H9 (cell line): ENCODE results near the gene ZNF608. TPM values are rescaled to one million over a fixed set of nuclear protein-coding genes. Genes with fewer than 3 reads are reported as not detected.

ENCODE experiments used
- DNase-seq: peaks from one replicate; pipeline ENCODE4 v3.0.0-alpha.2; 2017
- H2AFZ ChIP-seq: one replicate; pipeline ENCODE4 v1.6.1; 2013; ENCODE audit warnings: mild to moderate bottlenecking, low read length, control low read depth, moderate library complexity
- H2AK5ac ChIP-seq: 2 replicates; pipeline ENCODE4 v1.6.1; 2013; ENCODE audit warnings: low read length, control low read depth, mixed read lengths; ENCODE audit not compliant: insufficient read length
- H2BK120ac ChIP-seq: one replicate; pipeline ENCODE4 v1.6.1; 2013; ENCODE audit warnings: low read depth, mild to moderate bottlenecking, low read length, control low read depth, inconsistent platforms; ENCODE audit not compliant: poor library complexity, severe bottlenecking
- H2BK12ac ChIP-seq: 2 replicates; pipeline ENCODE4 v1.6.1; 2013; ENCODE audit warnings: low read length, control low read depth, mixed read lengths, low read depth; ENCODE audit not compliant: insufficient read length
- H2BK15ac ChIP-seq: 2 replicates; pipeline ENCODE4 v1.6.1; 2013; ENCODE audit warnings: low read depth, low read length, control low read depth
- H2BK20ac ChIP-seq: one replicate; pipeline ENCODE4 v1.6.1; 2013; ENCODE audit warnings: low read depth, mild to moderate bottlenecking, low read length, control low read depth, inconsistent platforms; ENCODE audit not compliant: poor library complexity, severe bottlenecking
- H2BK5ac ChIP-seq: 2 replicates; pipeline ENCODE4 v1.6.1; 2013; ENCODE audit warnings: low read length, control low read depth, mixed read lengths; ENCODE audit not compliant: insufficient read length
- H3K14ac ChIP-seq: 2 replicates; pipeline ENCODE4 v1.6.1; 2013; ENCODE audit warnings: low read length, control low read depth; ENCODE audit not compliant: insufficient read depth
- H3K18ac ChIP-seq: 2 replicates; pipeline ENCODE4 v1.6.1; 2013; ENCODE audit warnings: low read depth, mild to moderate bottlenecking, mixed read lengths, low read length, control low read depth; ENCODE audit not compliant: insufficient read length
- H3K23ac ChIP-seq: 2 replicates; pipeline ENCODE4 v1.6.1; 2013; ENCODE audit warnings: low read length, control low read depth, mixed read lengths, low read depth; ENCODE audit not compliant: insufficient read length
- H3K23me2 ChIP-seq: 2 replicates; pipeline ENCODE4 v1.6.1; 2013; ENCODE audit warnings: low read depth, mild to moderate bottlenecking, mixed read lengths, low read length, control low read depth; ENCODE audit not compliant: insufficient read length, poor library complexity, severe bottlenecking
- H3K27ac ChIP-seq: 2 replicates; pipeline ENCODE4 v1.5.1; 2013; ENCODE audit warnings: low read length, control low read depth, mixed read lengths, low read depth; ENCODE audit not compliant: insufficient read length
- H3K27me3 ChIP-seq: 2 replicates; pipeline ENCODE4 v1.6.1; 2013; ENCODE audit warnings: low read length, control low read depth, inconsistent platforms; ENCODE audit not compliant: insufficient read depth
- H3K4ac ChIP-seq: 2 replicates; pipeline ENCODE4 v1.6.1; 2013; ENCODE audit warnings: low read depth, mild to moderate bottlenecking, control low read depth, inconsistent platforms, low read length, moderate library complexity
- H3K4me1 ChIP-seq: 2 replicates; pipeline ENCODE4 v1.6.1; 2013; ENCODE audit warnings: low read length, control low read depth, inconsistent platforms; ENCODE audit not compliant: insufficient read depth
- H3K4me2 ChIP-seq: 2 replicates; pipeline ENCODE4 v1.6.1; 2013; ENCODE audit warnings: low read length, control low read depth, mixed read lengths; ENCODE audit not compliant: insufficient read length, insufficient read depth
- H3K56ac ChIP-seq: 2 replicates; pipeline ENCODE4 v1.6.1; 2013; ENCODE audit warnings: low read depth, mild to moderate bottlenecking, mixed read lengths, low read length, control low read depth; ENCODE audit not compliant: insufficient read length
- H3K79me1 ChIP-seq: 2 replicates; pipeline ENCODE4 v1.6.1; 2013; ENCODE audit warnings: low read depth, mild to moderate bottlenecking, moderate library complexity, low read length, control low read depth, inconsistent platforms; ENCODE audit not compliant: insufficient read depth, poor library complexity, severe bottlenecking
- H3K79me2 ChIP-seq: 2 replicates; pipeline ENCODE4 v1.6.1; 2013; ENCODE audit warnings: low read length, control low read depth, inconsistent platforms; ENCODE audit not compliant: insufficient read depth
- H3K9ac ChIP-seq: 2 replicates; pipeline ENCODE4 v1.6.1; 2013; ENCODE audit warnings: low read length, control low read depth, mixed read lengths; ENCODE audit not compliant: insufficient read length; ENCODE audit errors: extremely low read depth
- H3K9me3 ChIP-seq: one replicate; pipeline ENCODE4 v1.6.1; 2013; ENCODE audit warnings: low read depth, low read length, inconsistent platforms; ENCODE audit not compliant: control insufficient read depth
- H3T11ph ChIP-seq: one replicate; pipeline ENCODE4 v1.6.1; 2013; ENCODE audit warnings: mild to moderate bottlenecking, low read length, control low read depth, inconsistent platforms
- H4K20me1 ChIP-seq: one replicate; pipeline ENCODE4 v1.6.1; 2013; ENCODE audit not compliant: control insufficient read depth, insufficient read length, insufficient read depth
- H4K5ac ChIP-seq: 2 replicates; pipeline ENCODE4 v1.6.1; 2013; ENCODE audit warnings: low read depth, mild to moderate bottlenecking, mixed read lengths, low read length, control low read depth; ENCODE audit not compliant: insufficient read length
- H4K8ac ChIP-seq: replicated peaks from 2 replicates; pipeline ENCODE4 v1.6.1; 2013; ENCODE audit warnings: low read length, control low read depth, mixed read lengths, low read depth; ENCODE audit not compliant: insufficient read length
- H4K91ac ChIP-seq: 2 replicates; pipeline ENCODE4 v1.6.1; 2013; ENCODE audit warnings: low read depth, mild to moderate bottlenecking, moderate library complexity, mixed read lengths, low read length, control low read depth; ENCODE audit not compliant: insufficient read length
- H3K27ac Mint-ChIP-seq, 3 experiments: 2 replicates in 2 of 3; 3 replicates in 1 of 3; pipeline ENCODE4 v1.8.0; 2020 to 2021; ENCODE audit warnings: mixed read lengths in 3 of 3, mild to moderate bottlenecking in 1 of 3, moderate library complexity in 1 of 3
- H3K27me3 Mint-ChIP-seq: 2 replicates; pipeline ENCODE4 v1.8.0; 2021; ENCODE audit warnings: low read depth, mild to moderate bottlenecking, moderate library complexity, mixed read lengths
- H3K36me3 Mint-ChIP-seq, 3 experiments: 2 replicates in 2 of 3; 3 replicates in 1 of 3; pipeline ENCODE4 v1.8.0; 2020 to 2021; ENCODE audit warnings: low read depth in 3 of 3, mixed read lengths in 3 of 3; ENCODE audit not compliant: insufficient read depth in 1 of 3
- H3K4me1 Mint-ChIP-seq, 2 experiments: 2 replicates each; pipeline ENCODE4 v1.8.0; 2020; ENCODE audit warnings: mixed read lengths in 2 of 2
- H3K4me3 Mint-ChIP-seq, 2 experiments: 2 replicates in 1 of 2; 3 replicates in 1 of 2; pipeline ENCODE4 v1.8.0; 2020 to 2021; ENCODE audit warnings: mild to moderate bottlenecking in 2 of 2, mixed read lengths in 2 of 2, moderate library complexity in 1 of 2
- H3K9me3 Mint-ChIP-seq, 2 experiments: 2 replicates in 1 of 2; 3 replicates in 1 of 2; pipeline ENCODE4 v1.8.0; 2020; ENCODE audit warnings: mild to moderate bottlenecking in 2 of 2, mixed read lengths in 2 of 2, moderate library complexity in 1 of 2
- CTCF ChIP-seq: fragments of 200-600 bp; sonication (generic); conservative IDR thresholded peaks from 3 replicates; pipeline ENCODE4 v1.8.0; 2021; ENCODE audit warnings: antibody characterized with exemption, mild to moderate bottlenecking
- WGBS: extraction: QIAGEN DNeasy Blood & Tissue Kit; methylation state at CpG from one replicate; pipeline ENCODE4 v1.1.7; 2013; ENCODE audit warnings: missing lambda C conversion rate, low lambda C conversion rate, mixed read lengths; ENCODE audit not compliant: insufficient read length; ENCODE audit errors: extremely low coverage; 5-methylcytosine and 5-hydroxymethylcytosine counted together
- total RNA-seq: library from RNA; stranded (reverse); gene quantifications from 2 replicates; pipeline ENCODE4 v1.2.1, GENCODE V29; 2021

ZNF608 gene
- total RNA-seq, 1 experiment from 2014 or later, result 67.0 TPM

GRCh38 chr5:124721229-124721735 is 25.2 kb downstream of the ZNF608 start:
- H3K9me3 Mint-ChIP-seq, result no peaks in the 10 kb centered on the region
- Histone ChIP-seq H3K79me2 (peaks cover 45% of the 10 kb centered on the region; the same call in 1 of the 2 replicates), H3T11ph (no peak overlapping the region), H2BK5ac (no peak overlapping the region), H2BK15ac (no peak overlapping the region), H2BK20ac (no peak overlapping the region), H2AK5ac (no peak overlapping the region), H4K20me1 (no peaks in the 10 kb centered on the region), H3K4me2 (no peak overlapping the region), H2BK120ac (no peak overlapping the region), H3K9me3 (no peaks in the 10 kb centered on the region), H4K5ac (no peak overlapping the region), H4K8ac (no peak overlapping the region), H3K27ac (no peak overlapping the region), H4K91ac (no peak overlapping the region), H3K27me3 (no peaks in the 10 kb centered on the region; the same call in 1 of the 2 replicates), H3K4ac (no peak overlapping the region), H3K18ac (no peak overlapping the region), H2AFZ (no peak overlapping the region), H3K79me1 (peaks cover 6% of the 10 kb centered on the region), H3K14ac (no peak overlapping the region), H3K4me1 (peaks cover 12% of the 10 kb centered on the region), H2BK12ac (no peak overlapping the region), H3K56ac (no peak overlapping the region), H3K23ac (no peak overlapping the region), H3K23me2 (no peaks in the 10 kb centered on the region), H3K9ac (no peak overlapping the region)
- no CpG with 5 or more reads among the region's 8 CpGs for WGBS
- H3K4me3 Mint-ChIP-seq, result no peak overlapping the region
- TF ChIP-seq CTCF, result no peak
- peaks cover under 1 to 18% (median 2%) of the 10 kb centered on the region in 3 experiments; a peak in 5 of 7 replicates for H3K36me3 Mint-ChIP-seq
- no peak for DNase-seq
- H3K4me1 Mint-ChIP-seq, result peaks cover 57 to 58% of the 10 kb centered on the region in 2 experiments
- H3K27ac Mint-ChIP-seq, result peak overlapping the region in 2 of 3 experiments; percentile 82 to 91; a peak in 5 of 7 replicates
- H3K27me3 Mint-ChIP-seq, result no peaks in the 10 kb centered on the region
